GM18511 (cell line): ENCODE data around the gene CCDC124.
"Not testable (repeated sequence)": the region's sequence is repeated elsewhere in the genome, so short reads cannot be mapped to it uniquely, and the experiment has no call there.

Experiments
- ATAC-seq: cut with Tn5 transposase; IDR thresholded peaks from one replicate; pipeline ENCODE4 v1.9.1; 2021; ENCODE audit warnings: mild to moderate bottlenecking, moderate library complexity; ENCODE audit not compliant: unreplicated experiment

CCDC124 gene

DNA sequence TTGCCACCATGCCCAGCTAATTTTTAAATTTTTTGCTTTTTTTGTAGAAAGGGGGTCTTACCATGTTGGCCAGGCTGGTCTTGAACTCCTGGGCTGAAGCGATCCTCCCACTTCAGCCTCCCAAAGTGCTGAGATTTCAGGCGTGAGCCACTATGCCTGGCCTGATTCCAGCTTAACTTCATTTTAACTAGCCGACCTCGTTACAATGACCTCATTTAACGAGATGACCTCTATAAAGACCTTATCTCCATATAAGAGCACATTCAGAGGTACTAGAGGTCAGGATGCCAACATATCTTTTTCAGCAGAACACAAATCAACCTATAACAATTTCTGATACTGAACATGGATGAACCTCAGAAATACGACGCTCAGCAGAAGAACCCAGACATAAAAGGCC is 44.7 kb downstream of the CCDC124 start:
- ATAC-seq: no peak

DNA sequence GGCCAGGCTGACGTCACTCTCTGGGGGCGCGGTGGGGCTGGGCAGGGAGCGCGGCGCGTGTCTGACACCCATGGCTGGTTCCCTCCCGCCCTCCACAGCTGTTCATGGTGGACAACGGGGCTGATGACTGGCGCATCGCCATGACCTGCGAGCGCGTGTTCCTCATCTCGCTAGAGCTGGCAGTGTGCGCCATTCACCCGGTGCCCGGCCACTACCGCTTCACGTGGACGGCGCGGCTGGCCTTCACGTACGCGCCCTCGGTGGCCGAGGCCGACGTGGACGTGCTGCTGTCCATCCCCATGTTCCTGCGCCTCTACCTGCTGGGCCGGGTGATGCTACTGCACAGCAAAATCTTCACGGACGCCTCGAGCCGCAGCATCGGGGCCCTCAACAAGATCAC is 48.8 kb downstream of the CCDC124 start:
- no peak for ATAC-seq

DNA sequence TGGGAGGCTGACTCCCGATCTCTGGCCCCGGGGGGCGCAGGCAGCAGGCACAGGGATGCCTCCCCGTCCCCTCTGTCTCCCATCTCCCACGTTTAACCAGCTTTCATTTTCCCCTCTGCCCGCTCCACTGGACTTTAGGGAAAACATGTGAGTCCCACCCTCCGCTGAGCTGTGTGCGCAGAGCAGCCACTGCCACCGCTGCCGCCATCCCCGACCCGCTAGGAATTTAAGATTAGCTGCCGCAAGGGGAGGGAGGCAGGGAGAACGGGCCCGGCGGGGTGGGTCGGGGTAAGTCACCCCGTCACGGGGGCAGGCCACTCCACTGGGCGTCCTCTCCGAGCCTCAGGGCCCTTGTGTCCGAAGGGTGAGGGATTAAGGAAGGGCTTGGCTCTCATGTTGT is 49.6 kb downstream of the CCDC124 start:
- no peak for ATAC-seq

DNA sequence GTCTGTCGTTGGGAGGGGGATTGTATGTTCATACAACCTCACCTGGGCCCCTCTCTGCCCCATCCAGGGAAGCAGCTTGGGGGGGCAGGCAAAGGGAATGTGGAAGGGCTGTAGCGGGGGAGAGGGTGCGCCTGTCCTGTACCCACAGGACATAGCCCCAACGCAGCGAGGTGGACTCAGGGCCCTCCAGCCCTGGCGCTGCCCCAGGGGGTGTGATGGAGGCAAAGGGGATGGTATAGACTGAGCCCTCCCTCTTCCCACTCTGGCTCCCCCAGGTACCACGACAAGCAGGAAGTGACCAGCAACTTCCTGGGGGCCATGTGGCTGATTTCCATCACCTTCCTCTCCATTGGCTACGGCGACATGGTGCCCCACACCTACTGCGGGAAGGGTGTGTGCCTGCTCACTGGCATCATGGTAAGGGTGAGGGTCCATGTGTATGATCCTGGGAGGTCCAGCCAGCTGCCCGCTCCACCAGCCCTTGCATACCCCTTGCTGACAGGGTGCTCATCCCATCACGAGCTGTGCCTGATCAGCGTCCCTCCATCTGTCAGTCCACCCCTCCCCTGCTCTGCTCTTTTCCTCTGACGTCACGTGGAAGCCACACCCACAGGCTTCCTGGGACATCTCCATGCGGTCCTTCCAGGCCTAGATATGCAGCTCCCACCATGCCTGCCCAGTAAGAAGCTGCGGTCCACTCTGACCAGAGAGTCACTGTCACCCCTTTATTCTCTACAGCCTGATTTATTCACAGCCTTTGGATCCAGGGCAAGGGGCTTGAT is 52.4 kb downstream of the CCDC124 start:
- no peak for ATAC-seq

DNA sequence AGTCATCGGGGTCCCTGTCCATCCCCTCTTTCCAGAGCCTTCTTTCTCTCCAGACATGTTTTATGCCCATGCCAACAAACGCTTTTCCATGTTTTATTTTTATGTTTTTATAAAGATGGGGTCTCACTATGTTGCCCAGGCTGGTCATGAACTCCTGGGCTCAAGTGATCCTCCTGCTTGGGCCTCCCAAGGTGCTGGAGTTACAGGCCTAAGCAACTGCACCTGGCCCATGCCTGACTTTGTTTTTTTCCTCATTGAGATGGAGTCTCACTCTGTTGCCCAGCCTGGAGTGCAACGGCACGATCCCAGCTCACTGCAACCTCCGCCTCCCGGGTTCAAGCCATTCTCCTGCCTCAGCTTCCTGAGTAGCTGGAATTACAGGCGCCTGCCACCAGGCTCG is 53.8 kb downstream of the CCDC124 start:
- ATAC-seq: not testable (repeated sequence)

DNA sequence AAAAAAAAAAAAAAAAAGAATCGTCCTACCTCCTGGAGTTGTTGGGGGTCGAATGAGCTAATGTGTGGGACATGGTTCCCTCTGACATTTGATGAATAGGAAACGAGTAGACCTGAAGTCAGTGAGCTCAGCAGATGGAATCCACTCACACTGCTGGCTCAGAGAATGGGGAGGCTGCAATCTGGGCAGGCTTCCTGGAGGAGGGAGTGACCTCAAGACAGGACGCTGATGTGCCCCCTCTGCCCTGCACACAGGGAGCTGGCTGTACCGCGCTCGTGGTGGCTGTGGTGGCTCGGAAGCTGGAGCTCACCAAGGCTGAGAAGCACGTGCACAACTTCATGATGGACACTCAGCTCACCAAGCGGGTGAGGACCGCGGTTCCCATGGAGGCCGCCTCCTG is 55.3 kb downstream of the CCDC124 start:
- no peak for ATAC-seq

DNA sequence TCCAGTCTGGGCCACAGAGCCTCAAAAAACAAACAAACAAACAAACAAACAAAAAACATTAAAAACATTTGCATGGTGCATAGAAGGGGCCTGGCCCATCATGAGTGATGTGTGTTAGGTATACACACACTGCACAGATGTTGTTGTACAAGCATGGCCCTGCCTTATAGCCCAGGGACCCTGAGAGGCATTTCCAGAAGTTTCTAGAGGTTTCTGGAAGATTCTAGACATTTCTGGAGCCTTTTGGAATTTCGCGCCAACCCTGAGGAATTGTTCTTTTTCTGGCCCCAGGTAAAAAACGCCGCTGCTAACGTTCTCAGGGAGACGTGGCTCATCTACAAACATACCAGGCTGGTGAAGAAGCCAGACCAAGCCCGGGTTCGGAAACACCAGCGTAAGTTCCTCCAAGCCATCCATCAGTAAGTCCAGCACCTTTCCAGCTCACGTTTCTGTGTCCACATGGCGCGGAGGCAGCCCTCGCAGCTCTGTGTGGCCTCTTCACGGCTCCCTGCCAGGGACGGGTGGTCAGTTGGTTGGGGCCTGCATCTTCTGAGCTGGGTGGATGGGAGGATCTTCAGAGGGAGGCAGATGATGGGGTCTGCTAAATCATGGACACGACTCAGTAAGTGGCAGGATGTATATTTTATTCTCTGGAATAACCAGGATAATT is 56.7 kb downstream of the CCDC124 start:
- no peak for ATAC-seq

DNA sequence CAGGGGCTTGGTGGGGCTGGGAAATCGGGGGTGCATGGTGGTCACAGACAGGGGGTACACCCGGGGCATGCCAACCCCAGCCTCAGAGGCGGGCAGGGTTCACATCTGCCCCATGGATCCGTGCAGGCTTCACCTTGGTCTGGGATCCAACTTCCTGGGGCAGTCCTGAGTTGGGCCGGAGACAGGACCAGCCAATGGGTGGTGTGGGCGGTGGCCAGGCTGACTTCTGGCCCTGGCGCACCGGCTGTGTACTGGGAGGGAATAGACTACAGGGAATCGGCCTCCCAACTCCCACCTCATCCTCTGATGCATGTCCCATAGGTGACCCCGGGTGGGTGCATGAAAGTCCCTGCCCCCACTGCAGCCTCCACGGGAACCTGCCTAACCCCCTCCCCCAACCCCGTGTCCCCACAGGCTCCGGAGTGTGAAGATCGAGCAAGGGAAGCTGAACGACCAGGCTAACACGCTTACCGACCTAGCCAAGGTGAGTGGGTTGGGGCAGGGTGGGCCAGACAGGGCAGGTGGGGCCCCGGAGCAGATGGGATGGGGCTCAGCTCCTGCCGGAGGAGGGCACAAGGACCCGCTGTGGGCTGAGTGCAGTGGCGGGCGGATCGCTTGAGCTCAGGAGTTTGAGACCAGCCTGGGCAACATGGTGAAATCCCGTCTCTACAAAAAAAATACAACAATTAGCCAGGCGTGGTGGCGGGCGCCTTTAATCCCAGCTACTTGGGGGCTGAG is 60.4 kb downstream of the CCDC124 start:
- no peak for ATAC-seq
